ENCODE results near the gene KIAA1958. TPM values are rescaled to one million over a fixed set of nuclear protein-coding genes. Genes with fewer than 3 reads are reported as not detected.
A peak's percentile ranks its signal among the peaks of the same experiment; 100 is the strongest.

KIAA1958 gene
- total and polyA plus RNA-seq, 2 of the 4 experiments (the other 2 are of a cell fraction), result 0.65 to 1.8 TPM

DNA sequence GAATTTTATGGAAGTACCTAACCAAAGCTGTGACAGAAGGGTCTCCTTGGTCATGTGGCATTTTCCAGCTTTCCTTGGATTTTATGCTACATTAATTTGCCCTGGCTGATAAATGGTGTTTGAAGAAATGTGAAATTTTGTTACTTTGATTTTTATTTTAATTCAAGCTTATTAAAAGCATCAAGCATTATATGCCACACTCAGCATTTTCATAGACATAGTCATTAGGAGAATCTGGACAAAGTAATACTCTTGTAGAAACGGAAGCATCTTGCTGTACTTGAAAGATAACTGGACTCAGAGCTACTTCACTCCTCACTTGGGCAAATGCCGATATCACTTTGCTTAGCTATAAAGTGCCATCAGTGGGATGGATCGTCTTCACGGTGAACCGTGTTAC is 177.1 kb downstream of the KIAA1958 start:
- Histone ChIP-seq H2BK120ac (ENCODE audit: low read depth, low read length) (no peak overlapping the region), H3K27ac (ENCODE audit: insufficient read depth, low read length) (no peak overlapping the region), H3K14ac (replicated peaks; ENCODE audit: low read depth, low read length) (no peak overlapping the region), H4K91ac (ENCODE audit: insufficient read depth, low read depth, low read length) (no peak overlapping the region), H3K18ac (ENCODE audit: low read depth, low read length) (no peak overlapping the region), H3K36me3 (ENCODE audit: control insufficient read depth, insufficient read depth, low read length) (no peaks in the 10 kb centered on the region), H3K9me1 (ENCODE audit: insufficient read depth, low read length) (no peaks in the 10 kb centered on the region), H4K20me1 (ENCODE audit: insufficient read depth, low read length) (no peaks in the 10 kb centered on the region), H4K8ac (ENCODE audit: low read depth in 2 of 2, low read length in 2 of 2) (no peak overlapping the region), H3K27me3 (ENCODE audit: control insufficient read depth, insufficient read depth, low read length) (no peaks in the 10 kb centered on the region; the same call in 1 of the 2 replicates), H2BK20ac (ENCODE audit: low read depth, low read length) (no peak overlapping the region), H3K4ac (ENCODE audit: low read depth, low read length) (no peak overlapping the region), H2BK5ac (ENCODE audit: low read depth, low read length, poor library complexity, severe bottlenecking) (no peak overlapping the region), H3K4me3 (ENCODE audit: insufficient read depth, low read depth, low read length) (no peak overlapping the region), H3K4me2 (ENCODE audit: low read depth, low read length) (no peak overlapping the region), H3K56ac (ENCODE audit: extremely low read depth, insufficient read depth, low read length) (no peak overlapping the region), H3K4me1 (ENCODE audit: control insufficient read depth, insufficient read depth, low read length) (no peaks in the 10 kb centered on the region), H3K9me3 (ENCODE audit: control insufficient read depth, insufficient read depth, low read length) (no peaks in the 10 kb centered on the region), H3K9ac (ENCODE audit: low read depth, low read length) (no peak overlapping the region), H2AFZ (replicated peaks; ENCODE audit: low read length, poor library complexity) (no peak overlapping the region), H3K23ac (ENCODE audit: low read depth, low read length) (no peak overlapping the region), H3K79me1 (ENCODE audit: low read depth in 1 of 2, low read length in 2 of 2) (no peaks in the 10 kb centered on the region), H4K5ac (ENCODE audit: low read depth, low read length) (no peak overlapping the region), H2AK5ac (ENCODE audit: low read depth, low read length) (no peak overlapping the region), H2BK15ac (ENCODE audit: low read depth, low read length) (no peak overlapping the region), H2AK9ac (replicated peaks; ENCODE audit: low read depth, low read length, poor library complexity) (no peak overlapping the region)
- BruUV-seq (replicated peaks), result no TSS peak
- dilution Hi-C loops (cut with HindIII; ENCODE audit: low sequenced_read_pairs, unreplicated experiment), result no loop called here
- ATAC-seq (ENCODE audit: low read depth), result no peak
- ChIA-PET CTCF (no interaction called here), POLR2A (ENCODE audit: unreplicated experiment) (interaction anchor here (0.5 kb wide), 1 partner anchor 487 kb away, joined by 5 read pairs; the partner anchor contains the start of gene SLC31A2)
- DNase-seq, result no peak
- WGBS, 2 experiments (ENCODE audit: extremely low coverage in 2 of 2, insufficient read length in 1 of 2), result 100% methylated on average over 1 of the region's 5 CpGs; no CpG with 5 or more reads in 1 of the 2 experiments
- intact Hi-C loops (cut with micrococcal nuclease), result no loop called here
- in situ Hi-C loops (cut with MboI; ENCODE audit: low sequenced_read_pairs), result no loop called here
- TF ChIP-seq CHD1 (IDR thresholded peaks at IDR 0.05; ENCODE audit: low read depth, low read length) (no peak), MAFK (IDR thresholded peaks at IDR 0.05; ENCODE audit: low read depth, low read length) (peak; percentile 81), RCOR1 (IDR thresholded peaks at IDR 0.05; ENCODE audit: insufficient replicate concordance, low read length) (no peak), POLR2A (IDR thresholded peaks at IDR 0.05; ENCODE audit: low read depth, low read length) (no peak)
